Neuronal stem cell (in vitro differentiated cells): ENCODE measurements around the gene PCSK5.

ENCODE experiments used
- DNase-seq: peaks from one replicate; pipeline ENCODE4 v3.0.0-alpha.2; 2013; ENCODE audit warnings: low spot score
- H2AFZ ChIP-seq: one replicate; pipeline ENCODE4 v1.6.1; 2013; ENCODE audit warnings: mild to moderate bottlenecking, low read length, inconsistent platforms
- H2AK5ac ChIP-seq: 2 replicates; pipeline ENCODE4 v1.6.1; 2013; ENCODE audit warnings: low read depth, mild to moderate bottlenecking, inconsistent platforms, low read length, moderate library complexity, mixed read lengths
- H2BK120ac ChIP-seq: 2 replicates; pipeline ENCODE4 v1.6.1; 2013; ENCODE audit warnings: low read depth, mild to moderate bottlenecking, inconsistent platforms, low read length, moderate library complexity, mixed read lengths
- H2BK12ac ChIP-seq: one replicate; pipeline ENCODE4 v1.6.1; 2013; ENCODE audit warnings: low read length, inconsistent platforms
- H2BK15ac ChIP-seq: 2 replicates; pipeline ENCODE4 v1.6.1; 2013; ENCODE audit warnings: mild to moderate bottlenecking, low read length, inconsistent platforms, mixed read lengths
- H2BK5ac ChIP-seq: one replicate; pipeline ENCODE4 v1.6.1; 2013; ENCODE audit warnings: inconsistent platforms, mild to moderate bottlenecking, low read length, moderate library complexity
- H3K14ac ChIP-seq: one replicate; pipeline ENCODE4 v1.6.1; 2013; ENCODE audit warnings: low read length, inconsistent platforms
- H3K18ac ChIP-seq: 2 replicates; pipeline ENCODE4 v1.6.1; 2013; ENCODE audit warnings: low read length, inconsistent platforms
- H3K23ac ChIP-seq: 2 replicates; pipeline ENCODE4 v1.6.1; 2013; ENCODE audit warnings: low read depth, mild to moderate bottlenecking, mixed read lengths, low read length, inconsistent platforms; ENCODE audit not compliant: poor library complexity
- H3K27ac ChIP-seq: replicated peaks from 3 replicates; pipeline ENCODE4 v1.5.1; 2013; ENCODE audit warnings: low read length, inconsistent platforms
- H3K27me3 ChIP-seq, 3 experiments: 2 replicates each; pipeline ENCODE4 v1.6.1; 2013; ENCODE audit warnings: low read length in 3 of 3, mild to moderate bottlenecking in 2 of 3, inconsistent platforms in 1 of 3, low read depth in 1 of 3, mixed read lengths in 1 of 3, moderate library complexity in 1 of 3; ENCODE audit not compliant: control insufficient read depth in 3 of 3, insufficient read depth in 3 of 3
- H3K36me3 ChIP-seq, 2 donors: replicated peaks in 1 of 2; 2 replicates each; pipeline ENCODE4 v1.6.1; 2013; ENCODE audit warnings: low read length in 2 of 2; ENCODE audit not compliant: control insufficient read depth in 2 of 2, insufficient read depth in 2 of 2
- H3K4ac ChIP-seq: 2 replicates; pipeline ENCODE4 v1.6.1; 2013; ENCODE audit warnings: inconsistent platforms, mild to moderate bottlenecking, low read length, moderate library complexity
- H3K4me1 ChIP-seq, 2 donors: 1 replicate in 1 of 2; 2 replicates in 1 of 2; pipeline ENCODE4 v1.6.1; 2013; ENCODE audit warnings: low read length in 2 of 2, low read depth in 1 of 2; ENCODE audit not compliant: control insufficient read depth in 2 of 2, insufficient read depth in 1 of 2
- H3K4me2 ChIP-seq: one replicate; pipeline ENCODE4 v1.6.1; 2013; ENCODE audit warnings: mild to moderate bottlenecking, low read length, inconsistent platforms; ENCODE audit not compliant: insufficient read depth, poor library complexity, severe bottlenecking
- H3K4me3 ChIP-seq, 2 donors: 2 replicates each; pipeline ENCODE4 v1.5.1; 2013; ENCODE audit warnings: low read length in 2 of 2, mild to moderate bottlenecking in 2 of 2, inconsistent platforms in 1 of 2, moderate library complexity in 1 of 2
- H3K79me1 ChIP-seq: one replicate; pipeline ENCODE4 v1.6.1; 2013; ENCODE audit warnings: low read depth, mild to moderate bottlenecking, inconsistent platforms, low read length, moderate library complexity
- H3K9ac ChIP-seq: one replicate; pipeline ENCODE4 v1.6.1; 2013; ENCODE audit warnings: mild to moderate bottlenecking, low read depth, low read length, inconsistent platforms; ENCODE audit not compliant: poor library complexity
- H3K9me3 ChIP-seq, 2 donors: replicated peaks in 1 of 2; 2 replicates each; pipeline versions ENCODE3 to v1.6.1; 2013; ENCODE audit warnings: low read length in 2 of 2, mild to moderate bottlenecking in 2 of 2, inconsistent platforms in 1 of 2, low read depth in 1 of 2, mixed read lengths in 1 of 2, moderate library complexity in 1 of 2; ENCODE audit not compliant: control insufficient read depth in 2 of 2, insufficient read depth in 1 of 2
- H4K8ac ChIP-seq: one replicate; pipeline ENCODE4 v1.6.1; 2013; ENCODE audit warnings: low read depth, mild to moderate bottlenecking, inconsistent platforms, low read length, moderate library complexity
- H4K91ac ChIP-seq: one replicate; pipeline ENCODE4 v1.6.1; 2013; ENCODE audit warnings: low read length, low read depth, mild to moderate bottlenecking, inconsistent platforms; ENCODE audit not compliant: poor library complexity
- WGBS, 2 donors: extraction: QIAGEN DNeasy Blood & Tissue Kit; methylation state at CpG; one replicate each; pipeline ENCODE4 v1.1.7; 2013; ENCODE audit warnings: missing lambda C conversion rate in 2 of 2, mixed read lengths in 1 of 2; ENCODE audit not compliant: insufficient read length in 2 of 2, insufficient replicate concordance in 1 of 2; ENCODE audit errors: extremely low coverage in 2 of 2; 5-methylcytosine and 5-hydroxymethylcytosine counted together

PCSK5 gene

DNA sequence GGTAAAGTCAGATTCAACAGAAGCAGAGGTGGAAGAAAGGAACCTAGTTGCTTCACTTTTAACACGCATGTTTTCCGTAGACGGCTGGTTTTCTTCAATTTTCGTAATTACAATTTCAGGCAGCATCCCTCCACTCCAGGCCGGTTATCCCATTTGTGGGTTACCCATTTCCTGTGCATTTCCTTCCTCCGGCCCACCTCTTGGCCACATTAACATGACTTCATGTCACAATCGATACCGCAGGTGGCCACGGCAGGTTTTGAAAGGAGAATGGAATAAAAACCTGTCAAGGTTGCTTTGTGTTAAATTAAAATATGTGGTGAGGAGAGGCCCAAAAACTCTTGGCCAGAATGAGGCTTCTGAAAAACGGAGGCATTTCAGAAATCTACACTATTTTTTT, 130.2 kb downstream of the PCSK5 start:
- Histone ChIP-seq H3K4ac (no peak overlapping the region), H2BK5ac (no peak overlapping the region), H2BK12ac (no peak overlapping the region), H3K9ac (no peak overlapping the region), H4K8ac (no peak overlapping the region), H3K27ac (no peak overlapping the region), H2AFZ (no peak overlapping the region), H3K23ac (no peak overlapping the region), H3K4me3 (no peak overlapping the region), H3K9me3 (no peaks in the 10 kb centered on the region), H2BK120ac (no peak overlapping the region), H4K91ac (no peak overlapping the region), H2BK15ac (no peak overlapping the region), H3K14ac (no peak overlapping the region), H3K4me2 (no peak overlapping the region), H3K27me3 (no peaks in the 10 kb centered on the region), H3K36me3 (no peaks in the 10 kb centered on the region), H3K79me1 (no peaks in the 10 kb centered on the region), H2AK5ac (no peak overlapping the region), H3K4me1 (peaks cover 12 to 14% of the 10 kb centered on the region in 2 donors), H3K18ac (no peak overlapping the region)
- no peak for DNase-seq
- no CpG with 5 or more reads among the region's 10 CpGs for WGBS, 2 donors

DNA sequence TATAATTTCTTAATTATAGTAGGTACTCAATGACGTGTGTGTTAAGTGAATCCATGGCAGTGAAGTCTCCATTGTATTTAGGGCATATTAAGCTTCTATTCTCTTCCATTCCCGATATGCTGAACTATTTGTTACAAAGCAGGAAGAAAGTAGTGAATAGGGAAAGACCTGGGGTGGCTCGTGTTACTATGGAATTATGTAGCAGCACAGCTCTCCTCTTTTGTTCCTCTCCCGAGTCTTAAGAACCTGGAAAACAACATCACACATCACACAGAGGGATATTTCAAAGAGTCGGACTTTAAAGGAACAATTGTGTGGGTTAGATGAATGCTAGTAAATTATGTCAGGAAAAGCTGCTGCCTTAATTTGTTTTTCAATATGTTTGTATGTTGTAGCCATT, 131.8 kb downstream of the PCSK5 start:
- Histone ChIP-seq H3K27ac (no peak overlapping the region), H3K14ac (no peak overlapping the region), H4K8ac (no peak overlapping the region), H3K79me1 (no peaks in the 10 kb centered on the region), H2AK5ac (no peak overlapping the region), H2BK15ac (no peak overlapping the region), H3K4ac (no peak overlapping the region), H3K4me1 (peaks cover 12 to 14% of the 10 kb centered on the region in 2 donors), H2BK12ac (no peak overlapping the region), H2AFZ (peak overlapping the region; percentile 25), H3K4me3 (no peak overlapping the region), H3K4me2 (no peak overlapping the region), H3K23ac (no peak overlapping the region), H4K91ac (no peak overlapping the region), H3K9me3 (no peaks in the 10 kb centered on the region), H2BK5ac (no peak overlapping the region), H3K9ac (no peak overlapping the region), H3K36me3 (peaks cover 0 to 3% of the 10 kb centered on the region in 2 donors), H3K18ac (no peak overlapping the region), H3K27me3 (no peaks in the 10 kb centered on the region), H2BK120ac (no peak overlapping the region)
- WGBS, 2 donors, result no CpG with 5 or more reads among the region's 5 CpGs
- DNase-seq, result peak; percentile 23

DNA sequence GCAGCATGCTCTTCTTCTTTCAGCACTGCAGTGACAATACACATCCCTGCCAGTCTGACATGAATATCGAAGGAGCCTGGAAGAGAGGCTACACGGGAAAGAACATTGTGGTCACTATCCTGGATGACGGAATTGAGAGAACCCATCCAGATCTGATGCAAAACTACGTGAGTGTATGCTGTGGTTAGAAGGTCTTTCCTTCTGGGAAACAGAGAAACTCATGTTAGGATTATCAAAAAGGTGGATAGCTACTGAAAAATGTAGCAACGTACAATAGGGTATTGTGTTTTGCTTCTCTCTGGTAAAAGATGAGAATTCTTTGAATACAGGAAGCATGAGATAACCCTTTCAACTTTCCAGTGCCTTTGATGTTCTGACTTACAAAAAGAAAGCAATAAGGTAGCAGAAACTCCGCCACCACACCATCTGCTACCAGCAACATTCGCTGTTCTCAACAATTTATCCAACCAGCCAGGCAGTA, 133.3 kb downstream of the PCSK5 start:
- H3K36me3 ChIP-seq, result peaks cover 0 to 6% of the 10 kb centered on the region in 2 donors
- no peaks in the 10 kb centered on the region for H3K79me1 ChIP-seq
- H3K18ac ChIP-seq, result no peak overlapping the region
- no peaks in the 10 kb centered on the region for H3K9me3 ChIP-seq
- H3K27me3 ChIP-seq, result no peaks in the 10 kb centered on the region
- peaks cover 12% of the 10 kb centered on the region in 2 donors for H3K4me1 ChIP-seq
- no peak overlapping the region for H2BK15ac ChIP-seq
- H4K8ac ChIP-seq, result no peak overlapping the region
- no peak overlapping the region for H4K91ac ChIP-seq
- DNase-seq, result no peak
- no peak overlapping the region for H3K4ac ChIP-seq
- no CpG with 5 or more reads among the region's 7 CpGs for WGBS, 2 donors
- H3K9ac ChIP-seq, result no peak overlapping the region
- H3K4me3 ChIP-seq, result no peak overlapping the region
- H3K23ac ChIP-seq, result no peak overlapping the region
- H2BK5ac ChIP-seq, result no peak overlapping the region
- no peak overlapping the region for H2BK120ac ChIP-seq
- H3K14ac ChIP-seq, result no peak overlapping the region
- H3K4me2 ChIP-seq, result no peak overlapping the region
- no peak overlapping the region for H2BK12ac ChIP-seq
- H3K27ac ChIP-seq, result no peak overlapping the region
- no peak overlapping the region for H2AK5ac ChIP-seq
- H2AFZ ChIP-seq, result peak overlapping the region; percentile 14

DNA sequence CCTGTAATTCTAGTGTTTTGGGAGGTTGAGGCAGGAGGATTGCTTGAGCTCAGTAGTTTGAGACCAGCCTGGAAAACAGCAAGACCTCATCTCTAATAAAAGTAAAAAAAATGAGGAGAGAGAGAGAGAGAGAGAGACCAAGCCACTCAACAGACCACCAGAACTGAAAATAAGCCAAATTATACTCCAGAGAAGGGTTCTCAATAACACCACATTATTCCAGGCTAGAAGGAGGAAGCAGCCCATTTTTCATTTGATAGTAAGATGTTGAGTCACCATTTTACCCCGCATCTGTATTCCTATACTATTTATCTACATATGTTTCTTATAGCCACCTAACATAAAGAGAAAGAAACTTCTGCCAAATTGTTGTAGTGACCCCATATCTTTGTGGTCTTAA, 134.8 kb downstream of the PCSK5 start:
- DNase-seq, result no peak
- peaks cover 0 to 3% of the 10 kb centered on the region in 2 donors for H3K9me3 ChIP-seq
- H3K27me3 ChIP-seq, result no peaks in the 10 kb centered on the region
- peaks cover 12% of the 10 kb centered on the region in 2 donors for H3K4me1 ChIP-seq
- H3K4me2 ChIP-seq, result no peak overlapping the region
- H2BK120ac ChIP-seq, result no peak overlapping the region
- no peak overlapping the region for H3K18ac ChIP-seq
- no peak overlapping the region for H3K27ac ChIP-seq
- no peak overlapping the region for H2BK5ac ChIP-seq
- H3K36me3 ChIP-seq, result peaks cover 0 to 9% of the 10 kb centered on the region in 2 donors
- no peak overlapping the region for H2BK15ac ChIP-seq
- H2BK12ac ChIP-seq, result no peak overlapping the region
- no peak overlapping the region for H2AK5ac ChIP-seq
- WGBS, 2 donors, result no CpG with 5 or more reads among the region's 1 CpG
- H3K79me1 ChIP-seq, result no peaks in the 10 kb centered on the region
- H3K14ac ChIP-seq, result no peak overlapping the region
- no peak overlapping the region for H3K4ac ChIP-seq
- H4K8ac ChIP-seq, result no peak overlapping the region
- no peak overlapping the region for H4K91ac ChIP-seq
- no peak overlapping the region for H3K4me3 ChIP-seq
- H3K23ac ChIP-seq, result no peak overlapping the region
- H2AFZ ChIP-seq, result no peak overlapping the region
- no peak overlapping the region for H3K9ac ChIP-seq
